Aorta (tissue), 5 donors: Measurements from ENCODE around the gene RNF150. TPM values are rescaled to one million over a fixed set of nuclear protein-coding genes. Genes with fewer than 3 reads are reported as not detected.
"Not testable (repeated sequence)": the region's sequence is repeated elsewhere in the genome, so short reads cannot be mapped to it uniquely, and the experiment has no call there.

ENCODE experiments used
- ATAC-seq: fragments of 200-7000 bp; cut with Tn5 transposase; one replicate; pipeline ENCODE4 v1.9.1; 2022; ENCODE audit warnings: moderate library complexity; ENCODE audit not compliant: low FRiP score
- DNase-seq, 2 donors: peaks; one replicate each; pipeline ENCODE4 v3.0.0-alpha.2; 2020
- H3K27ac ChIP-seq, 2 donors: one replicate each; pipeline ENCODE4 v1.5.1; 2013; ENCODE audit warnings: low read length in 2 of 2, mild to moderate bottlenecking in 2 of 2, moderate library complexity in 2 of 2, control low read depth in 1 of 2, inconsistent platforms in 1 of 2, low read depth in 1 of 2
- H3K27me3 ChIP-seq, 2 donors: one replicate each; pipeline ENCODE4 v1.6.1; 2013; ENCODE audit warnings: control low read depth in 1 of 2, low read length in 1 of 2, mild to moderate bottlenecking in 1 of 2, moderate library complexity in 1 of 2; ENCODE audit not compliant: insufficient read depth in 2 of 2, control insufficient read depth in 1 of 2
- H3K36me3 ChIP-seq, 2 donors: one replicate each; pipeline ENCODE4 v1.6.1; 2013; ENCODE audit warnings: control low read depth in 1 of 2, low read length in 1 of 2, mild to moderate bottlenecking in 1 of 2; ENCODE audit not compliant: insufficient read depth in 2 of 2, control insufficient read depth in 1 of 2
- H3K4me1 ChIP-seq, 2 donors: one replicate each; pipeline ENCODE4 v1.6.1; 2013; ENCODE audit warnings: low read length in 2 of 2, control low read depth in 1 of 2, mild to moderate bottlenecking in 1 of 2, moderate library complexity in 1 of 2; ENCODE audit not compliant: insufficient read depth in 2 of 2, control insufficient read depth in 1 of 2
- H3K4me3 ChIP-seq, 2 donors: one replicate each; pipeline ENCODE4 v1.5.1; 2013; ENCODE audit warnings: low read length in 2 of 2, control low read depth in 1 of 2, mild to moderate bottlenecking in 1 of 2
- H3K9me3 ChIP-seq: one replicate; pipeline ENCODE4 v1.6.1; 2013; ENCODE audit warnings: mild to moderate bottlenecking, low read length; ENCODE audit not compliant: control insufficient read depth
- WGBS, 2 donors: extraction: QIAGEN DNeasy Blood & Tissue Kit; methylation state at CpG; one replicate each; pipeline ENCODE4 v1.1.7; 2013; 5-methylcytosine and 5-hydroxymethylcytosine counted together
- intact Hi-C, 2 donors: fragments of 100-400 bp; cut with DNase I; formaldehyde crosslinking; loops; one replicate each; pipeline versions ENCODE4 v1.14.2 to v1.15.0; 2022
- polyA plus RNA-seq, 2 donors: library from polyadenylated mRNA; stranded (reverse); fragments of 200-250 nt; gene quantifications; one replicate each; pipeline ENCODE4 v1.2.3, GENCODE V29; 2013
- total RNA-seq, 2 donors: library from RNA; stranded (reverse); fragmentation: NEBNext Ultra II Directional; extraction: Animal tissue kit (Norgen Biotek cat#: 25700); gene quantifications; one replicate each; pipeline ENCODE4 v1.2.1, GENCODE V29; 2021
- donor health status: healthy with polysubstance abuse.
- donor health status: Bipolar disorder and iron deficiency.
- donor health status: DM: no; HTN: no; CAD: no.
- donor health status: DM: no; HTN: no; CAD: no.
- donor health status: DM: yes; HTN: yes; CAD: no.

Gene RNF150
- total and polyA plus RNA-seq, 4 donors: 2.0 to 22.8 (median 10.6) TPM

- H3K9me3 ChIP-seq: peaks cover 3% of the 10 kb centered on the region
- no peaks in the 10 kb centered on the region for H3K4me1 ChIP-seq
- no peak overlapping the region for H3K4me3 ChIP-seq
- H3K27ac ChIP-seq: no peak overlapping the region
- intact Hi-C loops: no loop called here
- ATAC-seq (no peak), DNase-seq (no peak)
- no peaks in the 10 kb centered on the region for H3K36me3 ChIP-seq
- H3K27me3 ChIP-seq: no peaks in the 10 kb centered on the region
- 64 to 66% methylated on average over 1 of the region's 1 CpG for WGBS, 2 donors
Measured at GRCh38 chr4:140812916-140813315, 320.4 kb downstream of the RNF150 start.

- ATAC-seq: no peak
- intact Hi-C loops: no loop called here
- Histone ChIP-seq H3K4me1 (no peaks in the 10 kb centered on the region), H3K27me3 (no peaks in the 10 kb centered on the region), H3K36me3 (no peaks in the 10 kb centered on the region), H3K9me3 (no peaks in the 10 kb centered on the region), H3K4me3 (no peak overlapping the region), H3K27ac (no peak overlapping the region)
- WGBS, 2 donors: 64 to 73% methylated on average over 4 of the region's 4 CpGs
- DNase-seq: no peak
Measured at GRCh38 chr4:140811429-140811828, 321.8 kb downstream of the RNF150 start.

- H3K36me3 ChIP-seq, intact Hi-C loops: not testable (repeated sequence)
Measured at GRCh38 chr4:140810591-140811169, 322.6 kb downstream of the RNF150 start.

More at GRCh38 chr4:140810591-140811169, 322.6 kb downstream of the RNF150 start:
- WGBS, 2 donors: 67 to 72% methylated on average over 1 of the region's 1 CpG
- H3K4me3 ChIP-seq, DNase-seq, H3K4me1 ChIP-seq, H3K9me3 ChIP-seq, ATAC-seq, H3K27ac ChIP-seq, H3K27me3 ChIP-seq: not testable (repeated sequence)

Other genes starting within 250 kb of the RNF150 start
- 10 to 100 TPM; 39.3 to 43.7 TPM for gene ZNF330, start 87.4 kb upstream of the RNF150 start, total RNA-seq
- 10 to 100 TPM; 20.0 to 22.0 TPM for gene ZNF330, start 87.4 kb upstream of the RNF150 start, polyA plus RNA-seq